Gastroesophageal sphincter (tissue), 4 donors: ENCODE results near the gene UCHL5. TPM values are rescaled to one million over a fixed set of nuclear protein-coding genes. Genes with fewer than 3 reads are reported as not detected.
"Not testable (repeated sequence)": the region's sequence is repeated elsewhere in the genome, so short reads cannot be mapped to it uniquely, and the experiment has no call there.

Experiments used
- ATAC-seq: fragments of 150-250 bp; one replicate; pipeline ENCODE4 v1.9.1; 2016; ENCODE audit warnings: mild to moderate bottlenecking, moderate library complexity
- H3K27ac ChIP-seq, 4 donors: fragments of 200-600 bp; sonication (generic) in 3 of 4; 1 replicate in 3 of 4; 2 replicates in 1 of 4; pipeline ENCODE4 v1.5.1; 2016 to 2019
- H3K27me3 ChIP-seq: fragments of 200-600 bp; sonication (generic); one replicate; pipeline ENCODE4 v1.5.1; 2019
- H3K36me3 ChIP-seq, 2 donors: fragments of 200-600 bp; sonication (generic); one replicate each; pipeline ENCODE4 v1.5.1; 2019; ENCODE audit warnings: control low read depth in 1 of 2
- H3K4me1 ChIP-seq, 3 donors: fragments of 200-600 bp; sonication (generic); 1 replicate in 2 of 3; 2 replicates in 1 of 3; pipeline ENCODE4 v1.5.1; 2016 to 2019; ENCODE audit warnings: control low read depth in 2 of 3
- H3K4me3 ChIP-seq, 2 donors: fragments of 200-600 bp; sonication (generic); one replicate each; pipeline ENCODE4 v1.5.1; 2019; ENCODE audit warnings: mild to moderate bottlenecking in 1 of 2, moderate library complexity in 1 of 2
- H3K9me3 ChIP-seq, 3 donors: fragments of 200-600 bp; sonication (generic); one replicate each; pipeline ENCODE4 v1.5.1; 2017 to 2019; ENCODE audit warnings: control low read depth in 2 of 3
- CTCF ChIP-seq, 4 experiments: fragments of 200-600 bp in 2 of 4; fragments of 450-650 bp in 2 of 4; sonication (generic) in 1 of 4; IDR thresholded peaks; one replicate each; pipeline ENCODE4 v1.5.1; 2017 to 2019; ENCODE audit warnings: antibody characterized with exemption in 4 of 4, mild to moderate bottlenecking in 2 of 4, moderate library complexity in 2 of 4
- EP300 ChIP-seq: sonication (generic); formaldehyde crosslinking; IDR thresholded peaks from one replicate; pipeline ENCODE4 v1.6.1; 2017; ENCODE audit warnings: antibody characterized with exemption, mild to moderate bottlenecking
- POLR2A ChIP-seq, 2 donors: fragments of 450-650 bp; IDR thresholded peaks; one replicate each; pipeline ENCODE4 v1.6.1; 2017; ENCODE audit warnings: antibody characterized with exemption in 2 of 2, mild to moderate bottlenecking in 2 of 2, moderate library complexity in 1 of 2
- POLR2AphosphoS5 ChIP-seq: sonication (generic); formaldehyde crosslinking; IDR thresholded peaks from one replicate; pipeline ENCODE4 v1.6.1; 2017; ENCODE audit warnings: antibody characterized with exemption
- WGBS, 2 donors: methylation state at CpG; one replicate each; pipeline ENCODE4 v1.1.5; 2018; ENCODE audit warnings: low coverage in 1 of 2; 5-methylcytosine and 5-hydroxymethylcytosine counted together
- total RNA-seq, 4 donors: library from RNA; depleted of rRNA; stranded (reverse); fragments of >200 nt; gene quantifications; one replicate each; pipeline ENCODE4 v1.1.0, GENCODE V29; 2016

The UCHL5 gene
- total RNA-seq, 4 donors from 2014 or later: 24.1 to 42.7 (median 32.8) TPM

GRCh38 chr1:192993426-192994085 is 65.6 kb downstream of the UCHL5 start:
- no peak for TF ChIP-seq CTCF (IDR thresholded peaks at IDR 0.05)
- TF ChIP-seq POLR2A (IDR thresholded peaks at IDR 0.05): no peak
- no peak for TF ChIP-seq POLR2AphosphoS5
- TF ChIP-seq EP300: no peak
- Histone ChIP-seq H3K27me3 (no peaks in the 10 kb centered on the region), H3K4me1 (no peaks in the 10 kb centered on the region), H3K27ac (no peak overlapping the region), H3K9me3 (no peaks in the 10 kb centered on the region), H3K4me3 (no peak overlapping the region), H3K36me3 (peaks cover 0 to 26% of the 10 kb centered on the region in 2 donors)
- WGBS, 2 donors: 90 to 97% methylated on average over 9 to 10 of the region's 10 CpGs
- ATAC-seq: no peak

- not testable (repeated sequence) for H3K27ac ChIP-seq, ATAC-seq, H3K4me3 ChIP-seq, H3K9me3 ChIP-seq, H3K4me1 ChIP-seq, H3K27me3 ChIP-seq
- 85 to 97% methylated on average over 2 to 4 of the region's 38 CpGs for WGBS, 2 donors
- H3K36me3 ChIP-seq: peaks cover 0 to 12% of the 10 kb centered on the region in 2 donors
Observed at GRCh38 chr1:192986748-192987334, 72.3 kb downstream of the UCHL5 start.

GRCh38 chr1:192986110-192986747 is 72.9 kb downstream of the UCHL5 start:
- Histone ChIP-seq H3K4me3 (no peak overlapping the region), H3K4me1 (no peaks in the 10 kb centered on the region), H3K27me3 (no peaks in the 10 kb centered on the region), H3K9me3 (no peaks in the 10 kb centered on the region), H3K36me3 (peaks cover 0 to 12% of the 10 kb centered on the region in 2 donors), H3K27ac (no peak overlapping the region)
- no peak for TF ChIP-seq EP300
- no peak for TF ChIP-seq POLR2A (IDR thresholded peaks at IDR 0.05)
- TF ChIP-seq POLR2AphosphoS5: no peak
- TF ChIP-seq CTCF (IDR thresholded peaks at IDR 0.05): no peak
- WGBS, 2 donors: 49 to 94% methylated on average over 2 to 8 of the region's 8 CpGs
- ATAC-seq: no peak

- Histone ChIP-seq H3K27ac (no peak overlapping the region), H3K36me3 (peaks cover 0 to 12% of the 10 kb centered on the region in 2 donors), H3K9me3 (no peaks in the 10 kb centered on the region), H3K4me3 (no peak overlapping the region), H3K27me3 (no peaks in the 10 kb centered on the region), H3K4me1 (no peaks in the 10 kb centered on the region)
- no peak for TF ChIP-seq EP300
- TF ChIP-seq POLR2A (IDR thresholded peaks at IDR 0.05): no peak
- TF ChIP-seq POLR2AphosphoS5: no peak
- TF ChIP-seq CTCF (IDR thresholded peaks at IDR 0.05): no peak
- no peak for ATAC-seq
- WGBS, 2 donors: 83 to 100% methylated on average over 1 of the region's 1 CpG
Observed at GRCh38 chr1:192984080-192984479, 75.1 kb downstream of the UCHL5 start.

- Histone ChIP-seq H3K27ac (no peak overlapping the region), H3K9me3 (no peaks in the 10 kb centered on the region), H3K36me3 (peaks cover 0 to 11% of the 10 kb centered on the region in 2 donors), H3K27me3 (no peaks in the 10 kb centered on the region), H3K4me3 (no peak overlapping the region), H3K4me1 (no peaks in the 10 kb centered on the region)
- WGBS, 2 donors: 70 to 77% methylated on average over 6 of the region's 6 CpGs
- no peak for ATAC-seq
- no peak for TF ChIP-seq CTCF (IDR thresholded peaks at IDR 0.05)
- no peak for TF ChIP-seq POLR2AphosphoS5
- TF ChIP-seq POLR2A (IDR thresholded peaks at IDR 0.05): no peak
- no peak for TF ChIP-seq EP300
Observed at GRCh38 chr1:192983349-192983980, 75.7 kb downstream of the UCHL5 start.
